GM19397 (cell line): ENCODE data around the gene GH1.
"Not testable (repeated sequence)": the region's sequence is repeated elsewhere in the genome, so short reads cannot be mapped to it uniquely, and the experiment has no call there.

ENCODE experiments used
- ATAC-seq: cut with Tn5 transposase; IDR thresholded peaks from one replicate; pipeline ENCODE4 v1.9.1; 2021; ENCODE audit warnings: mild to moderate bottlenecking, moderate library complexity; ENCODE audit not compliant: unreplicated experiment

Gene GH1

GRCh38 chr17:63928172-63928666 lies 9.6 kb upstream of the GH1 start:
- ATAC-seq = no peak

- no peak for ATAC-seq
Observed at GRCh38 chr17:63927464-63928171, 9.0 kb upstream of the GH1 start.

- ATAC-seq = no peak
Observed at GRCh38 chr17:63926164-63926563, 7.5 kb upstream of the GH1 start.

DNA sequence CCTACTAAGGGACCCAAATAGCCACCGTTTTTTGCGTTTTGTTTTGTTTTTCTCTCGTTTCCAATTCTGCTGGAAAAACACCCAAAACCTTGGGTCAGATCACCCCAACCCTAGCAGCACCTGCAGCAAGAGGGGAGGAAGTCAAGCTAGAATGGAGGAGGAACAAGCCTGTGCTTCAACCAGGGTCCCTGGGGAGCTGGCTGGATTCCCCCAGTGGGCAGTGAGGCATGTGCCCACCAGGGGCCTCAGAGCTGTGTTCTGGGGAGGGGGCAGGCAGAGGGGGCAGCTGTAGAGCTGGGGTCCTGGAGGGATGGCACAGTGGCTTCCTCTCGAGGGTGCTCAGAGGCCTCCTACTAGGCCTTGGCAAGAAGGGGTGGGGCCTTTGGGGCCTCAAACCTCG lies 7.0 kb upstream of the GH1 start:
- ATAC-seq = no peak

DNA sequence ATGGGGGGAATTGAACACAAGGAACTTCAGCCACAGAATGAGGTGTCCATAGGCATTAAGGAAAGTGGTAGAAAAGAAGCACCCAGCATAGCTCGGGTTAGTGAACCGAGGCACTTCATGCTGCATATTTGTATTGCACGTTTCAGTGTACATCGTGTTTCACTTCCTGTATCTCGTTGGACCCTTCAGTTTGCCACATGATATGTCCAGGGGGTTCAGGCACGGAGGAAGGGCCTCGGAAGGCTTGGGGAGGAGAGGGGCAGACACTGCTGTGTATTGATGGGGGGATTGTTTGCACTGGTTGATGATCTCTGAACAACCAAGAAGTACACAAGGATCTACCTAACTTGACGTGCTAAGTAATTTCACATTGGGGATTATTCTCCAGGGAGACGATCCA lies 3.8 kb upstream of the GH1 start:
- peak; percentile 51 for ATAC-seq

- not testable (repeated sequence) for ATAC-seq
Observed at GRCh38 chr17:63920779-63921178, 2.1 kb upstream of the GH1 start.

DNA sequence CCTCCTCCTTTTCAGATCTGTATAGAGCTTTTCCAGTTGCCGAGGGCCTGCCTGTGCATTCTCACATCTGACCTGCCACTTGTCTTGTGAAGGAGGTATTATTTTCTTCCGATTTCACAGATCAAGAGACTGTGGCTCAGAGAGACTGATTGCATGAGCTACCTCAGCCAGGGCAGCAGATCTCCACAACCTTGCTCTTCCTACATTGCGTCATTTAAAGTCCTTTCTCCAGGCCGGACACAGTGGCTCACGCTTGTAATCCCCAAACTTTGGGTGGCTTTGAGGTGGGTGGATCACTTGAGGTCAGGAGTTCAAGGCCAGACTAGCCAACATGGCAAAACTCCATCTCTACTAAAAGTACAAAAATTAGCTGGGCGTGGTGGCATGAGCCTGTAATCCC lies 1.4 kb upstream of the GH1 start:
- not testable (repeated sequence) for ATAC-seq

GRCh38 chr17:63919311-63919723 lies 678 bp upstream of the GH1 start:
- no peak for ATAC-seq

- ATAC-seq = no peak
Observed at GRCh38 chr17:63918305-63918704, 334 bp downstream of the GH1 start.

DNA sequence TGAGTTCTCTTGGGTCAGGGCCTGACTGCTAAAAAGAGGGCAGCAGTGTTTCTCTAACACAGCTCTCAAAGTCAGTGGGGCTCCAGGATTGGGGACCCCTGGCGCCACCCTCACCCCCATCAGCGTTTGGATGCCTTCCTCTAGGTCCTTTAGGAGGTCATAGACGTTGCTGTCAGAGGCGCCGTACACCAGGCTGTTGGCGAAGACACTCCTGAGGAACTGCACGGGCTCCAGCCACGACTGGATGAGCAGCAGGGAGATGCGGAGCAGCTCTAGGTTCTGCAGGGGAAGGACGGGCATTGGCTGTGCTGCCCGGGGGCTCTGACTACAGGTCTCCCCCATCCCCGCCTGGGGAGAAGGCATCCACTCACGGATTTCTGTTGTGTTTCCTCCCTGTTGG lies 993 bp downstream of the GH1 start:
- ATAC-seq = no peak

- not testable (repeated sequence) for ATAC-seq
Observed at GRCh38 chr17:63917206-63917605, 1.4 kb downstream of the GH1 start.

- no peak for ATAC-seq
Observed at GRCh38 chr17:63916566-63917185, 2.0 kb downstream of the GH1 start.

DNA sequence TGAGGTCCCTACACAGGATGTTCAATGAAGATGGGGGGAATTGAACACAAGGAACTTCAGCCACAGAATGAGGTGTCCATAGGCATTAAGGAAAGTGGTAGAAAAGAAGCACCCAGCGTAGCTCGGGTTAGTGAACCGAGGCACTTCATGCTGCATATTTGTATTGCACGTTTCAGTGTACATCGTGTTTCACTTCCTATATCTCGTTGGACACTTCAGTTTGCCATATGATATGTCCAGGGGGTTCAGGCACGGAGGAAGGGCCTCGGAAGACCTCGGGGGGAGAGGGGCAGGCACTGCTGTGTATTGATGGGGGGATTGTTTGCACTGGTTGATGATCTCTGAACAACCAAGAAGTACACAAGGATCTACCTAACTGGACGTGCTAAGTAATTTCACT lies 2.9 kb downstream of the GH1 start:
- ATAC-seq = not testable (repeated sequence)

DNA sequence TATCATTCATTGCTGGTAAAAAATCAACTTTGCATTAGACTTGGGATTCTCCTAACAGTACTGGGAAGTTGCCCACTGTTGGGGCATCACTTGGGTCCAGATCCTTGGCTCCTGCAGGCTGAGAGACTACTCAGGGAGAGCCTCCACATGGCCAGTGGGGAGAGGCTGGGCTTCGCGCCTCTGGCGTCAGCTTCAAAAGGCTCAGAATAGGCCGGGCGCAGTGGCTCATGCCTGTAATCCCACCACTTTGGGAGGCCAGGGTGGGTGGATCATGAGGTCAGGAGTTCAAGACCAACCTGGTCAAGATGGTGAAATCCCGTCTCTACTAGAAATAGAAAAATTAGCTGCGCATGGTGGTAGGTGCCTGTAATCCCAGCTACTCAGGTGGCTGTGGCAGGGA lies 4.2 kb downstream of the GH1 start:
- ATAC-seq = no peak

- ATAC-seq = no peak
Observed at GRCh38 chr17:63911657-63912100, 7.0 kb downstream of the GH1 start.

DNA sequence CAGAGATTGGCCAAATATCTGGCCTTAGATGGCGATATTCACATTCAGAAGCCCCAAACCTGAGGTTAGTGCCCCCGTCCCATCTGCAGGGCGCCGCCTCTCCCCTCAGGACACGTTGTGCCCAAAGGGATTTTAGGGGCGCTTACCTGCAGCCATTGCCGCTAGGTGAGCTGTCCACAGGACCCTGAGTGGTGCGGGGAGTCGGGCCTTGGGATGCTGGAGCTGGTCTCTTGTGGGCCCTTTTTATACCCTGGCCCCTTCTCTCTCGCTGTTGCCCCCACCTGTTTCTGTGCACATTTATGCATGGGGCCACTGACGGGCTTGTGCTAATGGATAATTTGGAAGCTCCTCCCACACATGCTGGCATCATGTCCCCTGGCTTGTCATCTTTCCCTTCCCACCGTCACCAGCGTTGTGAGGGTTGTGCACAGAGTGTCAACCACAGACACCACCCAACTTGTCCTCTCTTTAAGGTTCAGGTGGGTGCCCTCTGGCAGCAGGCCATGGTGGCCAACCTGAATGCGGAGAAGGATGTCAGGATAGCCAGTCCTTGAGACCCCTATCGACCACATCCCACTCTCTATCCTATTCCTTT lies 7.5 kb downstream of the GH1 start, which contains the start of gene CSHL1:
Gene CSHL1 (minus strand): TSS at position 218 of the 595 bp plus-strand sequence. CDS start 62 bp downstream, at position 156.
- ATAC-seq = no peak

DNA sequence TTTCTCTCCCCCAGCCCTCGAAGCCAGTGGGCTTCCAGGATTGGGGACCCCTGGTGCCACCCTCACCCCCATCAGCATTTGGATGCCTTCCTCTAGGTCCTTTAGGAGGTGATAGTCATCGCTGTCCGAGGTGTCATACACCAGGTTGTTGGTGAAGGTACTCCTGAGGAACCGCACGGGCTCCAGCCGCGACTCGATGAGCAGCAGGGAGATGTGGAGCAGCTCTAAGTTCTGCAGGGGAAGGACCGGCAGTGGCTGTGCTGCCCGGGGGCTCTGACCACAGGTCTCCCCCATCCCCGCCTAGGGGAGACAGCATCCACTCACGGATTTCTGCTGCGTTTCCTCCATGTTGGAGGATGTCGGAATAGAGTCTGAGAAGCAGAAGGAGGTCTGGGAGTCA lies 8.5 kb downstream of the GH1 start:
- no peak for ATAC-seq

- not testable (repeated sequence) for ATAC-seq
Observed at GRCh38 chr17:63909586-63909985, 9.1 kb downstream of the GH1 start.

DNA sequence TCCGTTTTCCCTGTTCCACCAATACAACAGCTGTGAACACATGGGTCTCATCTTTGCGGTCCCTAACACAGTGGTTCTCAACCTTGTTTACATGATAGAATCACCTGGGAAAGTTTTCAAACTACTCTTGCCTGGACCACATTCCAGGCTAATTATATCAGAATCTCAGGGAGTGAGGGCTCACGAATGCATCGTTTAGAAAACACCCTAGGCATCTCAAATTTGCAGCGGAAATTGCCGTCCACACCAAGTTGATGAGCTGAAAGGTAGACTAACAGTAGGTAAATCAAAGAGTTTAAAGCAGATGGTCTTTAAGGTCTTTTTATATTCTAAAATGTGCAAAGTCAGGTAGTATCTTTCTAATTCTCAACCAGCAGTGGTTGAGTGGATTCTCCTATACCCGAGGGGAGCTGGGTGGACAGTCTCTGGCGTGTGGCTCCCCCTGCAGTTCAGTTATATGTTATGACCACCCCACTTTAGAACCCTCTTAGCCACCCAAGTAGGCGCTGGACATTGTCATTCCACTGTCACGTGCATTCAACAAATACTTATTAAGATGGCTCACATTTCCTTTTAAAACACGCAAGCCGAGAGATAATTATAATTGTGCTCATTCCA lies 11.4 kb downstream of the GH1 start:
- not testable (repeated sequence) for ATAC-seq

- ATAC-seq = not testable (repeated sequence)
Observed at GRCh38 chr17:63904796-63905195, 13.8 kb downstream of the GH1 start.

DNA sequence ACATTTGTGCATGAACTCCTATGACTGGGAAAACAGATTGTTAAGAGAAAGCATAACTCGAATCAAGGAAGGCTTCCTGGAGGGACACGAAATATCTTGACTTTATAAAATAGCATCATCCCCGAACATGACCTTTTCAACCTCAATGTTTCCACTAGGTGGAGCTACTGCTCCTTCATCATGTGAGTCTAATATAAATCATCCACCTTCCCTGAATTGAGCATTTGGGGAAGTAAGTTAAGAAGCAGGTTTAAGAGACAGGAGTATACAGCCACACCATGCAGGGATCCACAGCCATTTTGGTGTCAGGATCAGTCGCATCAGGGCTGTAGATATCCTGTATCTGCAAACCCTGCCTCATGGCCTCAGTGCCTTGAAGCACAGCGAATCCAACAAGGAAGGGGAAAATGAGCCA lies 14.8 kb downstream of the GH1 start:
- ATAC-seq = not testable (repeated sequence)
